Prostate gland (tissue), 2 donors: Measurements from ENCODE around the gene TXLNG. TPM values are rescaled to one million over a fixed set of nuclear protein-coding genes. Genes with fewer than 3 reads are reported as not detected.

Experiments used
- DNase-seq: peaks from one replicate; pipeline ENCODE4 v3.0.0-alpha.2; 2019; ENCODE audit warnings: low spot score
- H3K27ac ChIP-seq, 2 donors: fragments of 200-600 bp; sonication (generic); 2 replicates each; pipeline ENCODE4 v1.5.1; 2017 to 2019
- H3K27me3 ChIP-seq: fragments of 200-600 bp; sonication (generic); replicated peaks from 2 replicates; pipeline ENCODE4 v1.5.1; 2019; ENCODE audit not compliant: insufficient read depth
- H3K36me3 ChIP-seq, 2 donors: fragments of 200-600 bp; sonication (generic); 1 replicate in 1 of 2; 2 replicates in 1 of 2; pipeline versions ENCODE4 v1.5.1 to v1.8.1; 2017 to 2019
- H3K4me1 ChIP-seq: fragments of 200-600 bp; sonication (generic); replicated peaks from 2 replicates; pipeline ENCODE4 v1.5.1; 2019
- H3K4me3 ChIP-seq, 2 donors: fragments of 200-600 bp; sonication (generic); 2 replicates each; pipeline ENCODE4 v1.5.1; 2017 to 2019
- H3K9me3 ChIP-seq: fragments of 200-600 bp; sonication (generic); 2 replicates; pipeline ENCODE4 v1.5.1; 2017
- CTCF ChIP-seq, 4 experiments: fragments of 200-600 bp in 2 of 4; fragments of 450-650 bp in 2 of 4; sonication (generic) in 2 of 4; IDR thresholded peaks; 1 replicate in 3 of 4; 2 replicates in 1 of 4; pipeline ENCODE4 v1.5.1; 2016 to 2019; ENCODE audit warnings: antibody characterized with exemption in 4 of 4, mild to moderate bottlenecking in 2 of 4, moderate library complexity in 2 of 4
- POLR2A ChIP-seq: fragments of 450-650 bp; IDR thresholded peaks from one replicate; pipeline ENCODE4 v1.6.1; 2016; ENCODE audit warnings: antibody characterized with exemption, mild to moderate bottlenecking
- POLR2AphosphoS5 ChIP-seq: sonication (generic); formaldehyde crosslinking; IDR thresholded peaks from one replicate; pipeline ENCODE4 v1.6.1; 2017; ENCODE audit warnings: antibody characterized with exemption
- WGBS: methylation state at CpG from one replicate; pipeline ENCODE4 v1.1.5; 2018; 5-methylcytosine and 5-hydroxymethylcytosine counted together
- intact Hi-C: fragments of 100-400 bp; cut with DNase I; formaldehyde crosslinking; loops from one replicate; pipeline ENCODE4 v1.14.2; 2022
- total RNA-seq, 2 donors: library from RNA; depleted of rRNA; stranded (reverse); fragments of >200 nt; gene quantifications; one replicate each; pipeline ENCODE4 v1.1.0, GENCODE V29; 2016

TXLNG gene
- total RNA-seq = 10 to 100 TPM in 1 of 2 donors, 1 to 10 TPM in 1; 8.6 to 12.8 TPM

GRCh38 chrX:16786139-16786790 is at the start of gene TXLNG:
TSS of gene TXLNG (plus strand) at chrX:16786466. CDS start at chrX:16786488, 22 bp downstream.
- H3K4me3 ChIP-seq = peak within 1 kb of the TSS; percentile 53 to 56
- H3K27me3 ChIP-seq = no peaks in the 10 kb centered on the region
- DNase-seq = peak; percentile 96
- peak within 1 kb of the TSS; percentile 78 to 79 for H3K27ac ChIP-seq
- no peaks in the 10 kb centered on the region for H3K9me3 ChIP-seq
- intact Hi-C loops = no loop called here
- H3K36me3 ChIP-seq = no peaks in the 10 kb centered on the region
- TF ChIP-seq CTCF (IDR thresholded peaks at IDR 0.05) (no peak), POLR2A (peak; percentile 55), POLR2AphosphoS5 (peak; percentile 93)
- 1% methylated on average over 49 of the region's 59 CpGs for WGBS
- no peaks in the 10 kb centered on the region for H3K4me1 ChIP-seq

- no peaks in the 10 kb centered on the region for H3K4me1 ChIP-seq
- H3K36me3 ChIP-seq = no peaks in the 10 kb centered on the region
- H3K27ac ChIP-seq = no peak overlapping the region
- DNase-seq = no peak
- TF ChIP-seq CTCF (IDR thresholded peaks at IDR 0.05) = no peak
- no peak overlapping the region for H3K4me3 ChIP-seq
- WGBS = 96% methylated on average over 5 of the region's 5 CpGs
- no peaks in the 10 kb centered on the region for H3K9me3 ChIP-seq
- H3K27me3 ChIP-seq = no peaks in the 10 kb centered on the region
- intact Hi-C loops = no loop called here
These were observed 49.2 kb upstream of the TXLNG start for GRCh38 chrX:16737024-16737423.

- peak; percentile 4 for DNase-seq
- no peak overlapping the region for H3K4me3 ChIP-seq
- no peaks in the 10 kb centered on the region for H3K9me3 ChIP-seq
- 56% methylated on average over 6 of the region's 6 CpGs for WGBS
- intact Hi-C loops = no loop called here
- H3K27me3 ChIP-seq = no peaks in the 10 kb centered on the region
- no peak overlapping the region for H3K27ac ChIP-seq
- no peaks in the 10 kb centered on the region for H3K4me1 ChIP-seq
- H3K36me3 ChIP-seq = no peaks in the 10 kb centered on the region
- TF ChIP-seq CTCF (IDR thresholded peaks at IDR 0.05) = no peak
- peak; percentile 24 for TF ChIP-seq POLR2AphosphoS5
- TF ChIP-seq POLR2A = no peak
These were observed 46.7 kb upstream of the TXLNG start for GRCh38 chrX:16739574-16739973.

- 93% methylated on average over 12 of the region's 12 CpGs for WGBS
- DNase-seq = no peak
- H3K4me1 ChIP-seq = no peaks in the 10 kb centered on the region
- no peaks in the 10 kb centered on the region for H3K27me3 ChIP-seq
- H3K4me3 ChIP-seq = no peak overlapping the region
- TF ChIP-seq CTCF (IDR thresholded peaks at IDR 0.05) (no peak), POLR2A (no peak), POLR2AphosphoS5 (no peak)
- intact Hi-C loops = no loop called here
- no peaks in the 10 kb centered on the region for H3K9me3 ChIP-seq
- no peaks in the 10 kb centered on the region for H3K36me3 ChIP-seq
- no peak overlapping the region for H3K27ac ChIP-seq
These were observed 42.5 kb upstream of the TXLNG start for GRCh38 chrX:16743604-16744325.

GRCh38 chrX:16745102-16745501 is 41.2 kb upstream of the TXLNG start:
- Histone ChIP-seq H3K9me3 (no peaks in the 10 kb centered on the region), H3K4me1 (no peaks in the 10 kb centered on the region), H3K4me3 (no peak overlapping the region), H3K27ac (no peak overlapping the region), H3K36me3 (no peaks in the 10 kb centered on the region), H3K27me3 (no peaks in the 10 kb centered on the region)
- TF ChIP-seq POLR2AphosphoS5 = no peak
- no peak for TF ChIP-seq CTCF (IDR thresholded peaks at IDR 0.05)
- TF ChIP-seq POLR2A = no peak
- whole genome bisulfite sequencing = 81% methylated on average over 5 of the region's 5 CpGs
- intact Hi-C loops = no loop called here
- DNase-seq = no peak
